ENCODE data around the gene WNT3.
A peak's percentile ranks its signal among the peaks of the same experiment; 100 is the strongest.
"Not testable (repeated sequence)": the region's sequence is repeated elsewhere in the genome, so short reads cannot be mapped to it uniquely, and the experiment has no call there.

WNT3 gene

GRCh38 chr17:46764000-46764708 lies 54.3 kb downstream of the WNT3 start:
- H3K27ac ChIP-seq = no peak overlapping the region
- TF ChIP-seq CTCF (IDR thresholded peaks at IDR 0.05) (no peak), ZFX (IDR thresholded peaks at IDR 0.05; ENCODE audit: borderline replicate concordance) (no peak)

- TF ChIP-seq ZFX (IDR thresholded peaks at IDR 0.05; ENCODE audit: borderline replicate concordance) (no peak), CTCF (IDR thresholded peaks at IDR 0.05) (no peak)
- H3K27ac ChIP-seq = no peak overlapping the region
Measured at GRCh38 chr17:46763416-46763815, 55.1 kb downstream of the WNT3 start.

- H3K27ac ChIP-seq = peak overlapping the region; percentile 63
- no peak for TF ChIP-seq ZFX (IDR thresholded peaks at IDR 0.05; ENCODE audit: borderline replicate concordance)
- no peak for TF ChIP-seq CTCF (IDR thresholded peaks at IDR 0.05)
Measured at GRCh38 chr17:46759141-46759540, 59.4 kb downstream of the WNT3 start.

GRCh38 chr17:46758614-46759013 lies 59.9 kb downstream of the WNT3 start:
- no peak for TF ChIP-seq ZFX (IDR thresholded peaks at IDR 0.05; ENCODE audit: borderline replicate concordance)
- no peak for TF ChIP-seq CTCF (IDR thresholded peaks at IDR 0.05)
- peak overlapping the region; percentile 63 for H3K27ac ChIP-seq

DNA sequence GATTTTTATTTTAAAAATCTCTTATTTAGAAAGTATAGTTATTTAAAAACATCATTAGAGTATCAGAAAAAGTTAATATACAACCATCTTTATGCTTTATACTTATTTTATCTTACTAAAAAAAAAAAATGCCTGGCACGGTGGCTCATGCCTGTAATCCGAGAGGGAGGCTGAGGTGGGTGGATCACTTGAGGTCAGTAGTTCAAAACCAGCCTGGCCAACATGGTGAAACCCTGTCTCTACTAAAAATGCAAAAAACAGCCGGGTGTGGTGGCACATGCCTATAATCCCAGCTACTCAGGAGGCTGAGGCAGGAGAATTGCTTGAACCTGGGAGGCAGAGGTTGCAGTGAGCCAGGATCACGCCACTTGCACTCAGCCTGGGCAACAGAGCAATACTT lies 60.9 kb downstream of the WNT3 start:
- H3K27ac ChIP-seq = not testable (repeated sequence)

DNA sequence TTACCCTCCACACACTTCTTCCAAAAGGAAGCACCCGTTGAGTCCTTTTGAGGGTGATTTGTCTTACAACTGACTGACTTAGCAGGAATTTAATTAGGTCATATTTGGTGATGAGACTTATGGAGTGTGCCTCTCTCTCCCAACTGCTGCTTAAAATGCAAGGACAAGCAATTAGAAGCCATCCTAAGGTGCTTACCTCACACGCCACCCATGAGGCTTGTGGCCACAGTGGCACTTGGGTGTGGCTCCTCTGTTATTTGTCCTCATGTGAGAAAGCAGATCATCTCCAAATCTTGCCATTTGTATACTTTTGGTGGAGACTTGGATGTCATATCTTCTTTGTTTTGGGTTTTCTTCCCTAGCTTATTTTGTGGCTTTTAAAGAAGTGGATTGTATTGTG lies 61.6 kb downstream of the WNT3 start:
- H3K27ac ChIP-seq = no peak overlapping the region
- TF ChIP-seq ZFX (IDR thresholded peaks at IDR 0.05; ENCODE audit: borderline replicate concordance) (no peak), CTCF (IDR thresholded peaks at IDR 0.05) (no peak)

- no peak for TF ChIP-seq CTCF (IDR thresholded peaks at IDR 0.05)
- no peak for TF ChIP-seq ZFX (IDR thresholded peaks at IDR 0.05; ENCODE audit: borderline replicate concordance)
- no peak overlapping the region for H3K27ac ChIP-seq
Measured at GRCh38 chr17:46756081-46756735, 62.3 kb downstream of the WNT3 start.

All from 22Rv1 (cell line).